Stimulated activated CD8-positive, alpha-beta memory T cell treated with anti-CD3 and anti-CD28 coated beads, Interleukin-7, amount 100 ng/mL, for 1 hour (primary cell): Measurements from ENCODE around the gene LRRK2.
"Not testable (repeated sequence)": the region's sequence is repeated elsewhere in the genome, so short reads cannot be mapped to it uniquely, and the experiment has no call there.

Experiments
- DNase-seq, 2 donors: peaks; one replicate each; pipeline ENCODE4 v3.0.0-alpha.2; 2020; ENCODE audit warnings: low read depth in 2 of 2

The LRRK2 gene

DNA sequence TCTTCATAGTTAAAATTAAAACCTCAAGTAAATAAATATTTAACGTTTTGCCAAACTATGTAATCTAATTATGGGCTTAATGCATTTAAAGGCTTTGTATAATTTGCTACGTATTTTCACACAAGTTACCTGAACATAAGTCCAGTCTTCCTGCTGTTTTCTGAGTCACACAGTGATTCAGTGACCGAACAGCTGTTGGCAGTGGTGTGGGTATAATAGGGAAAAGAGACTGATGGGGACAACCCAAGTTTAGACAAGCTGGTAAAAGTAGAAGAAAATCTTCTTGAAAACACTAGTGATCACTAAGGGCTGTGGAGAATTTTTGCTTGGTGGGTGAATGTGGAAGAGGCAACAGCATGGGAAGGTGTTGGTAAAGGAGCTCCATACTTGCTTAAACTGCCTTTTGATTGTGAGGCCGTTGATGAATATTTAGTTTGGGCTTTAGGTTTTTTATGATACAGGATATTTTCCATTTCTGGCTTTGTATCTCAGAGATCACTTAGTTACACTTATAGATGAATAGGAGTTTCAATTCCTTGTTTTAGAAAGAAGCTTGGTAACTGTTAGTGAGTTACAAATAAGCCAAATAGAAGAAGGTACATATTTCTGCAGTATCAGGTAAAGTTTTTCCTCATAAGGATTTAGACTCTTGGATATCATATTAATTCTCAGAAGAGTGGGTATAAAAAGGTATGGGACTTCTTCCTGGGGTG, 23.9 kb downstream of the LRRK2 start:
- no peak for DNase-seq

DNA sequence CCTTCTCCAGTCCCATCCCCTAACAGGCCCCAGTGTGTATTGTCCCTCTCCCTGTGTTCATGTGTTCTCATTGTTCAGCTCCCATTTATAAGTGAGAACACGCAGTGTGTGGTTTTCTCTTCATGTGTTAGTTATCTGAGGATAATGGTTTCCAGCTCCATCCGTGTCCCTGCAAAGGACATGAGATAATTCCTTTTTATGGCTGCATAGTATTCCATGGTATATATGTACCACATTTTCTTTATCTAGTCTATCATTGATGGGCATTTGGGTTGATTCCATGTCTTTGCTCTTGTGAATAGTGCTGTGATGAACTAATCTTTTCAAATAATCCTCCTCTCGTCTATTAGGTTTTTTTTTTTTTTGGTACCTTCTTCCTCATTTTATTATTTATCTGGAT, 25.9 kb downstream of the LRRK2 start:
- DNase-seq = not testable (repeated sequence)

DNA sequence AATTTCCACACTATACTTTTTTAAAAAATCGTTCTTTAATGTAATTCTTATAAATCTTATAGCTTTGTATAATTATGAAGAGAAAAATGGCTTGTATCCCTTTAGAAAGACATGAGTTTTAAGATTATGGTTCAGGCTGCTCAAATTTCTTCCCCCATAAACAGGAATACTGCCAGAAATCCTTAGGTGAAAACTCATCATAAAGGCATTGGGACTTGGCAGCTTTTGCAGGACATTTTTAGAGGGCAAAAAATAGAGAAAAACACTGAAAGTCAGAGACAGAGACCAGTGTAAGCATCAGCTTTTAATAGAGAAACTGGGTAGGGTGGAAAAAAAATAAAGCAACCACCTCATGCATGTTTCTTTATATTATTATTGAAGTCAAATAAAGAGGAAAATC, 29.1 kb downstream of the LRRK2 start:
- no peak for DNase-seq

GRCh38 chr12:40254455-40255085, 29.8 kb downstream of the LRRK2 start:
- DNase-seq = no peak

GRCh38 chr12:40258371-40258770, 33.6 kb downstream of the LRRK2 start:
- DNase-seq = no peak

DNA sequence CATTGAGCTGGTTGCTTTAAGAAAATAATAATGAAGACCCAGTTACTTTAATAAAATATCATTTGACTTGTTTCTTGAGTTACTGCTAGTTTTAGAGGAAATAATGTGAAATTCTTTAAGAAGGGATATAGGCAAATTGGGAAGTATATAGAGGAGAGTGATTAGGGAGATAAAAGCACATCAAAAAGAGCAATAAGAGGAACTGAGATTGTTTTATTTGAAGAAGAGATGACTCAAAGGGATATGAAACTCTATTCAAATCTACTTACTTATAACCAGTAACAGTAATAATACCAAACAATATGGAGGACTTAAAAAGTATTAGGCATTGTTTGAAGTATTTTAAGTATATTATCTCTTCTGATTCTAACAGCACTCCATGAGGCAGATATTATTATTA, 37.1 kb downstream of the LRRK2 start:
- DNase-seq = no peak

DNA sequence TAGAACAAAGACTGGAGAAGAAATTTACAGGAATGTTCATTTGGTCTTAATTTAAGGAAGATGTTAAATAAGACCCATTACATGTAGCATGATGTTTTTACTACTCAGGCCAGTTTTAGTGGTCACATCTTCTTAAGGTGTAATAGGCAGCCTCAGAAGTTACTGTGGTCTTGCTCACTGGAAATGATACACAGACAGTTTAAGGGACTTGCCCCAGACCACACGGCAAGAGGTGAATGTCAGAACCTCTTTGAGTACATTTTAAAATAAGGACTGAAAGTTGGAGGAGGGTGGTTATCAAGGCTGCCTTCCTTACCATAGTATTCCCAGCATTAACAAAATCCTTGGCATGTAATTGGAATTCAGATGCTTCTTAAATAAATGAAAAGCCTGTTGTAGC, 37.9 kb downstream of the LRRK2 start:
- DNase-seq = no peak

GRCh38 chr12:40263616-40264409, 39.0 kb downstream of the LRRK2 start:
- DNase-seq = no peak

DNA sequence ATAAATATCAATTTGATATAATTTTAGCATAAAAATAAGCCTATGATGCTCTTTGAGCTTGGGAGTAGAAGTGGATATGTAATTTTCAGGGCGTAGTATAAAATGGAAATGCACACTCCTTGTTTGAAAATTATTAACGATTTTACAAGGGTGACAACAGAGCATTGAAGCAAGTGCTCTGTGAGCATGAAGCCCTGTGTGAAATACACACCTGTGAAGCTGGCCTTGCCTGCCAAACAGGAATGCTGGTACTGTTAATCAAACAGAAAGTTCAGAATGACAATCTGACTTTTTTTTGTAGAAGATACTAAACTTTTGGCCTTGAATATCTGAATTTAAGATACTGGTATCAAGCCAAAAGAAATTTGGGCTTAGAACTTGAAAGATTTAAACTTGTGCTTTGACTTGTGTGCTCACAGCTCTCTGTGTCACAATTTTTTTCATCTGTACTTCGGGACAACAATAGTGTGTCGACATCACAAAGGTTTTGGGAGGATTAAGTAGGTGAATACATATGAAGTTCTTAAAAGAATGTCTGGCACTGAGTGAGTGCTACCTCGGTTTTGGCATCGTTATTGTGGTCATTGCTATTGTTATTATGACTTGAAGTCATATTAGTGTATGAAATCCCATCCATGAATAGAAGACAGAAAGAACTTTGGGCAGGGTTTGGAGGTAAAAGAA, 47.3 kb downstream of the LRRK2 start:
- no peak for DNase-seq

GRCh38 chr12:40281791-40282364, 57.1 kb downstream of the LRRK2 start:
- no peak for DNase-seq

DNA sequence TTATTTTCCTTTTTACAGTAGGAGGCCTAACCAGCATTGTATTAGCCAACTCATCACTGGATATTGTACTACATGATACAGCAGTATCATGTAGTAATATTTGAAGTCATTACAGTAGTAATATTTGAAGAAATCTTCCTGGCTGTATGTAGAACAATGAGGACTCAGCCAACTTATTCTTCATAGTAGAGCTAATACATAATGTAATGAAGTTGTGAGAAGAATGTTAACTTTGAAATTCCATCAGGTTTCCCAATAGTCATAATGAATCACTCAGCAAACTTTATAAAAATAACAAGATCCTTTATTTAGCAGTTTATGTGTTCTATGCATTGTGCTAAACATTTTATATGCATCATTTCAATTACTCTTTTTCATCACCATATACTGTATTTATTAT, 61.8 kb downstream of the LRRK2 start:
- DNase-seq = no peak

DNA sequence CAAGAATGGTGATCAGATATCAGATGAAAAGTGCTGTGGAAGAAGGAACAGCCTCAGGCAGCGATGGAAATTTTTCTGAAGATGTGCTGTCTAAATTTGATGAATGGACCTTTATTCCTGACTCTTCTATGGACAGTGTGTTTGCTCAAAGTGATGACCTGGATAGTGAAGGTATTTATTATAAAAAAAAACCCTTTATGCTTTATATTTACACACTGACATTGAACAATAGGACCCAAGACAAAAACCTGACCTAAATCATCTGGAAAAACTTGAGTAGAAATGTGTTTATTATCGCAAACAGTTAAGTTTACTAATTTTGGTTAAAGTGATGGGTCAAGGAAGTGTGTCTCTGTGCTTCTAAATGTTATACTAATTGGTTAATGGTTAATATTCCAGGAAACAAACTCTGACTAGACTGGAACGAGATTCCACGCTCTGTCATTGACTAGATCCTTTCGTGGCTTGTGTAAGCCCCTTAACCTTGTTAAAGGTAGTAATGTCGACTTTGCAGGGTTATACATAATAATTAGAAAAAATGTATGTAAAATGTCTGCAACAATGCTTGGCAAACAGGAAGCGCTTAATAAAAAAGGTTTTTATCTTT, 62.7 kb downstream of the LRRK2 start:
- DNase-seq = no peak

DNA sequence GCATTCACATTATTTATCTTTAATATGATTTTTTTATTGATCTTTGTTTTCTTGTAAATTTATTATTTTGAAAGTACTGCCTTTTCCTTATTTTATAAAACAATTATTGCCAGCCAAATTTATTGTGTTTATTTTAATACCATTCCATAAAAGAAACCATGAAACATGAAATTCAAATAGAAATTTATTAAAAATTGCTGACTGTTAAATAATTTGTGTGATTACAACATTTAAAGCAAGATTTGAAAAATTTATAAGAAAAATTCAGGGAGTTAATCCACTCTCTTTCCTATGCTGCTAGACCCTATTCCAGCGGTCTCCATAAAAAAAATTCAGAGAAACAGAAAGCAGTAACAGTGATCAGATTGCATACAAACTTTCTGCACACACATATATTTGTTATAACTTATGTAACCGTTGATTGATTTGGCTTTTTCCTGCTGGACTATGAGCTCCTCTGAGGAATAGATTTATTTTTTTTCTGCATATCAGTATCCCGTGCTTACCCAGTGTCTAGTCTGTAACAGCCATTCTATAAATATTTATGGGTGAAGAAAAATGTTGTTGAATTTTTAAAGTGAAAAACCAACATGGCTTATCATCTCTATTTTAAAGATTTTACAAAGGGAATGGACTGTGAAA, 68.1 kb downstream of the LRRK2 start:
- DNase-seq = no peak

- DNase-seq = no peak
Observed at GRCh38 chr12:40298341-40298740, 73.5 kb downstream of the LRRK2 start.

- DNase-seq = no peak
Observed at GRCh38 chr12:40300490-40300889, 75.7 kb downstream of the LRRK2 start.

GRCh38 chr12:40309001-40309400, 84.2 kb downstream of the LRRK2 start:
- no peak for DNase-seq

- no peak for DNase-seq
Observed at GRCh38 chr12:40310211-40310610, 85.4 kb downstream of the LRRK2 start.

DNA sequence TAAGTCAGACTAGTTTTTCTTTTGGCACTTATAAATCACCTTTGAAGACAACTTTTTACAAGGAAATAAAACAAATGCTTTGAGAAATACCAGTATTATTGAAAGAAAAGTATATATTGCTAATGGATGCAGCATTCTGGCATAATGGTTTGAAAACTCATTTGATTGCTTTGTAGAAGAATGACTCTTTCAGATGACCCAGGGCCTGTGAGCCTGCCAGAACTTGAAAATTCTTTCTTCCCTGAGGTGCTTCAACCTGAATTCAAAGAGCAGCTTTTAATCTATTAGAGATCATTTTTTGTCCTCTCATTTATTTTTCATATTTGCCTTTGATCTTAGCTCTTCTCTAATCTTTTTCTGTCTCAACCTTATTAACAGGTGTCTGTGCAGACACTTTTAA, 87.4 kb downstream of the LRRK2 start:
- DNase-seq = no peak

- no peak for DNase-seq
Observed at GRCh38 chr12:40312982-40313576, 88.3 kb downstream of the LRRK2 start.

- no peak for DNase-seq
Observed at GRCh38 chr12:40313928-40314327, 89.1 kb downstream of the LRRK2 start.

DNA sequence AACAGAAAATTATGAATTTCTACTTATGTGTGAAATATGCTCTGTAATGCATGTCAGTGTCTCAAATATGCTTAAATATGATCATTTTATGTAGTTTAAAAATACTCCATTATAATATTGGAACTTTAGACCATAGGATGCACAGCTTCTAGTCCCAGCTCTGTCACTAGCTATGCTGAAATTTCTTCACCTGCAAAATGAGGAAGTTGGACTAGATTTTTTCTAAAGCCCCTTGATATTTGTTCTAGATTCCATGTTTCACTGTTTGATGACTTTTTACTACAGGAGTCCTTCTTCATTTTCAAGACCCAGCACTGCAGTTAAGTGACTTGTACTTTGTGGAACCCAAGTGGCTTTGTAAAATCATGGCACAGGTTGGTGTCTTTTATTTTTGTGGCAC, 90.1 kb downstream of the LRRK2 start:
- DNase-seq = no peak
